NCI-H1092 treated with DMSO at 0.1 percent for 48 hours (cell line): ENCODE results near the gene LRRC8D.
"Not testable (repeated sequence)": the region's sequence is repeated elsewhere in the genome, so short reads cannot be mapped to it uniquely, and the experiment has no call there.

Experiments
- DNase-seq: peaks from one replicate; lab custom pipeline; 2025; lab: John Stamatoyannopoulos, UW

The LRRC8D gene

GRCh38 chr1:89962024-89962741, 141.4 kb downstream of the LRRC8D start:
- no peak for DNase-seq

- no peak for DNase-seq
These were observed 141.9 kb downstream of the LRRC8D start for GRCh38 chr1:89962742-89963075.

GRCh38 chr1:89965193-89965768, 144.4 kb downstream of the LRRC8D start:
- DNase-seq, result no peak

GRCh38 chr1:89966656-89967055, 145.8 kb downstream of the LRRC8D start:
- no peak for DNase-seq

- DNase-seq, result no peak
These were observed 150.8 kb downstream of the LRRC8D start for GRCh38 chr1:89971600-89971999.

GRCh38 chr1:89972024-89972423, 151.2 kb downstream of the LRRC8D start:
- no peak for DNase-seq

GRCh38 chr1:89973471-89974127, 152.8 kb downstream of the LRRC8D start:
- no peak for DNase-seq

GRCh38 chr1:89974256-89974655, 153.4 kb downstream of the LRRC8D start:
- DNase-seq, result no peak

- no peak for DNase-seq
These were observed 154.1 kb downstream of the LRRC8D start for GRCh38 chr1:89974696-89975470.

GRCh38 chr1:89975540-89976125, 154.8 kb downstream of the LRRC8D start:
- DNase-seq, result no peak

GRCh38 chr1:89978755-89979154, 157.9 kb downstream of the LRRC8D start:
- no peak for DNase-seq

GRCh38 chr1:89980605-89981004, 159.8 kb downstream of the LRRC8D start:
- DNase-seq, result no peak

- not testable (repeated sequence) for DNase-seq
These were observed 162.0 kb downstream of the LRRC8D start for GRCh38 chr1:89982846-89983245.

GRCh38 chr1:89984564-89985116, 163.8 kb downstream of the LRRC8D start:
- not testable (repeated sequence) for DNase-seq

GRCh38 chr1:89986020-89986419, 165.2 kb downstream of the LRRC8D start:
- peak; percentile 53 for DNase-seq
